Muscle of leg (tissue), 11 donors: ENCODE measurements around the gene FBXL19. TPM values are rescaled to one million over a fixed set of nuclear protein-coding genes. Genes with fewer than 3 reads are reported as not detected.
"Not testable (repeated sequence)": the region's sequence is repeated elsewhere in the genome, so short reads cannot be mapped to it uniquely, and the experiment has no call there.

Experiments used
- DNase-seq: peaks from one replicate; pipeline ENCODE4 v3.0.0; 2013
- H3K27ac ChIP-seq: one replicate; pipeline ENCODE4 v1.5.1; 2013; ENCODE audit warnings: mild to moderate bottlenecking, low read length, control low read depth
- H3K27me3 ChIP-seq: one replicate; pipeline ENCODE4 v1.6.1; 2013; ENCODE audit warnings: low read length; ENCODE audit not compliant: control insufficient read depth, insufficient read depth
- H3K36me3 ChIP-seq: one replicate; pipeline ENCODE4 v1.6.1; 2013; ENCODE audit warnings: low read length; ENCODE audit not compliant: control insufficient read depth, insufficient read depth
- H3K4me1 ChIP-seq: one replicate; pipeline ENCODE4 v1.6.1; 2013; ENCODE audit warnings: low read length; ENCODE audit not compliant: control insufficient read depth, insufficient read depth
- H3K4me3 ChIP-seq: one replicate; pipeline ENCODE4 v1.5.1; 2013; ENCODE audit warnings: low read length, control low read depth
- H3K9me3 ChIP-seq: replicated peaks from 2 replicates; pipeline ENCODE4 v1.6.1; 2013; ENCODE audit warnings: low read depth, low read length; ENCODE audit not compliant: control insufficient read depth
- WGBS: methylation state at CpG from one replicate; pipeline ENCODE4 v1.1.5; 2013; ENCODE audit warnings: missing lambda C conversion rate; ENCODE audit not compliant: insufficient coverage; 5-methylcytosine and 5-hydroxymethylcytosine counted together
- polyA plus RNA-seq, 8 donors: library from polyadenylated mRNA; unstranded; fragments of 120-200 nt; gene quantifications; one replicate each; pipeline versions ENCODE4 v1.2.1 to v1.2.3, GENCODE V29; 2013; ENCODE audit warnings: inconsistent platforms in 1 of 8, low replicate concordance in 1 of 8; ENCODE audit not compliant: insufficient read length in 8 of 8, insufficient read depth in 1 of 8
- total RNA-seq: library from RNA; stranded (reverse); fragments of 120-200 nt; gene quantifications from one replicate; pipeline ENCODE4 v1.2.4, GENCODE V29; 2013

Gene FBXL19
- total and polyA plus RNA-seq, 9 donors: 6.3 to 17.7 (median 11.1) TPM

DNA sequence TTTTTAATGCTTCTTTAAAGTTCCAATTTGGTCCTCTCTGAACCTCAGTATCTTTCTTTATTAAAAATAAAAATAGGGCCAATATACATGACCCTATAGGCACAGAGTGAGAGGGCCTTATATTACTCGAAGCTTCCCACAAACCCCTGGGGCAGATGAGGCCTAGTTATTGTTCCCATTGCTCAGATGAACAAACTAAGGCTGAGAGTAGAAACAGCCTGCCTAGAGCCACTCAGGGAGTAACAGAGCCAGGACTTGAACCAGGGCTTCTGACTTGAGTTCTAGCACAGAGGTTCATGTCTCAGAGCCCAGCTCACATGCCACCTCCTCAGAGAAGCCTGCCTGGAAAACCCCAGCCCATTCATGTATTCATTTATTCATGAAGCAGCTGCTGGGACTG, 37.2 kb upstream of the FBXL19 start:
- H3K27me3 ChIP-seq: no peaks in the 10 kb centered on the region
- H3K9me3 ChIP-seq: no peaks in the 10 kb centered on the region
- H3K27ac ChIP-seq: no peak overlapping the region
- H3K36me3 ChIP-seq: peaks cover 70% of the 10 kb centered on the region
- H3K4me3 ChIP-seq: no peak overlapping the region
- no peak for DNase-seq
- H3K4me1 ChIP-seq: no peaks in the 10 kb centered on the region
- WGBS: 100% methylated on average over 1 of the region's 1 CpG

GRCh38 chr16:30887927-30888326, 35.4 kb upstream of the FBXL19 start:
- Histone ChIP-seq H3K27me3 (no peaks in the 10 kb centered on the region), H3K4me1 (peaks cover 7% of the 10 kb centered on the region), H3K4me3 (no peak overlapping the region), H3K9me3 (no peaks in the 10 kb centered on the region), H3K27ac (no peak overlapping the region), H3K36me3 (peaks cover 69% of the 10 kb centered on the region)
- WGBS: no CpG with 5 or more reads among the region's 9 CpGs
- no peak for DNase-seq

- no peak for DNase-seq
- 85% methylated on average over 5 of the region's 8 CpGs for WGBS
- peaks cover 67% of the 10 kb centered on the region for H3K36me3 ChIP-seq
These were observed 34.4 kb upstream of the FBXL19 start for GRCh38 chr16:30888856-30889499.

DNA sequence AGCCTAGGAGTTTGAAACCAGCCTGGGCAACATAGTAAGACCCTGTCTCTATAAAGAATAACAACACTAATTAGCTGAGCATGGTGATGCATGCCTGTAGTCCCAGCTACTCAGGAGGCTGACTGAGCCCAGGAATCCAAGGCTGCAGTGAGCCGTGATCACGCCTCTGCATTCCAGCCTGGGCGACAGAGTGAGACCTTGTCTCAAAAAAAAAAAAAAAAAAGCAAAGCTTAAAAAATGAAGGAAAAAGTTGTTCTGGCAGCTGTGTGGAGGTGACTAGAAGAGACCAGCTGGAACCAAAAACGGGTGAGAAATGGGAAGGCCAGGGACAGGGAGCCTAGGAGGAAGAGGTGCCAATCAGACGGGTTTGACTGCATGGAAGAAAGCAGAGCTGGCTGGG, 33.7 kb upstream of the FBXL19 start:
- DNase-seq: no peak
- peaks cover 60% of the 10 kb centered on the region for H3K36me3 ChIP-seq
- 72% methylated on average over 5 of the region's 5 CpGs for WGBS
- no peaks in the 10 kb centered on the region for H3K27me3 ChIP-seq
- H3K9me3 ChIP-seq: no peaks in the 10 kb centered on the region
- H3K4me3 ChIP-seq: no peak overlapping the region
- H3K27ac ChIP-seq: no peak overlapping the region
- H3K4me1 ChIP-seq: peaks cover 19% of the 10 kb centered on the region

More at GRCh38 chr16:30888856-30889499, 34.4 kb upstream of the FBXL19 start:
- Histone ChIP-seq H3K27ac (no peak overlapping the region), H3K4me3 (no peak overlapping the region), H3K9me3 (no peaks in the 10 kb centered on the region), H3K4me1 (peaks cover 13% of the 10 kb centered on the region), H3K27me3 (no peaks in the 10 kb centered on the region)

- H3K27me3 ChIP-seq, DNase-seq, H3K27ac ChIP-seq, H3K9me3 ChIP-seq, H3K4me3 ChIP-seq: not testable (repeated sequence)
- 97% methylated on average over 5 of the region's 15 CpGs for WGBS
- H3K4me1 ChIP-seq: peaks cover 34% of the 10 kb centered on the region
- peaks cover 46% of the 10 kb centered on the region for H3K36me3 ChIP-seq
These were observed 32.1 kb upstream of the FBXL19 start for GRCh38 chr16:30891043-30891823.

- Histone ChIP-seq H3K27me3 (no peaks in the 10 kb centered on the region), H3K9me3 (no peaks in the 10 kb centered on the region), H3K4me1 (peaks cover 46% of the 10 kb centered on the region), H3K27ac (peak overlapping the region; percentile 87), H3K4me3 (peak overlapping the region; percentile 94), H3K36me3 (peaks cover 32% of the 10 kb centered on the region)
- WGBS: 52% methylated on average over 5 of the region's 20 CpGs
- peak; percentile 27 for DNase-seq
These were observed 30.5 kb upstream of the FBXL19 start for GRCh38 chr16:30892670-30893416.

- Histone ChIP-seq H3K4me1 (peaks cover 46% of the 10 kb centered on the region), H3K9me3 (no peaks in the 10 kb centered on the region), H3K27me3 (no peaks in the 10 kb centered on the region), H3K36me3 (peaks cover 30% of the 10 kb centered on the region), H3K27ac (peak overlapping the region; percentile 87), H3K4me3 (peak overlapping the region; percentile 94)
- DNase-seq: peak; percentile 37
- 1% methylated on average over 11 of the region's 11 CpGs for WGBS
These were observed 30.0 kb upstream of the FBXL19 start for GRCh38 chr16:30893417-30893743.

DNA sequence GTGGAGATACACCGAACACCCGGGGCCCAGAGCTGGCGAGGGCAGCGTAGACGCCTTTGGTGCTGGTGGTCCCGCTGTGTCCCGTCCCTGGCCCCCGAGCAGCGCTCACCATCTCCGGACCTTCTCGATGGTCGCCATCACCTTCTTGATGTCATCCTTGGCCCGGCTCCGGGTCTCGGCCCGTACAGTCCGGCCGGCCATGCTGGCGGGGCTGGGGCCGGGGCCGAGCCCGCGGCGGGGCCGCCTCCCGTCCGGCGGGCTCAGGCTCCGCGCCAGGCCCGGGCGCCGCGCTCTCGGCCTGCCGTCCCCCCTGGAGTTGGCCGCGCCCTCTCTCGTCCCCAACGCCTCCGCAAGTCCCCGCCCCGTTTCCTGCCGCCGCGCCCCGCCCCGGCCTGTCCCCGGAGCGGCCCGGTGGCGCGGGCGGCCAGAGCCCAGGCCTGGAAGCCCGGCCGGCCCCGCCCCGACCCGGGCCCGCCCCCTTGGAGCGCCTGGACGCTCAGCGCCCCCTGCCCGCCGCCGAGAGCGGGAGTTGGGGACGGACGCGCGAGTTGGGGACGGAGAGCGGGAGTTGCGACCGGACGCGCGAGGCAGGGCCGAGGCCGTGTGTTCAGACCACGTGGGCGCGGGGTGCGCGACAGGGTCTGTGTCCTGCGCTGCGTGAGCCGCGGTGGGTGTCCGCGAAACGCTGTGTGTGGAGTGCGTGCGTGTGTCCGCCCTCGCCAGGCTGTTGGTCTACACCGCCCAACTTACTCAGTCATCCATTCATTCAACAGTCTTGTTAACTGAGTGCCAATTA, 29.4 kb upstream of the FBXL19 start, which contains the start of gene BCL7C:
BCL7C (minus strand) TSS at position 334 of the 796 bp plus-strand sequence; CDS start at position 201, 133 bp downstream.
- H3K36me3 ChIP-seq: peaks cover 25% of the 10 kb centered on the region
- H3K4me3 ChIP-seq: peak within 1 kb of the TSS; percentile 94
- H3K27ac ChIP-seq: peak within 1 kb of the TSS; percentile 87
- under 1% methylated on average over 92 of the region's 97 CpGs for WGBS
- no peaks in the 10 kb centered on the region for H3K27me3 ChIP-seq
- H3K9me3 ChIP-seq: no peaks in the 10 kb centered on the region
- H3K4me1 ChIP-seq: peaks cover 46% of the 10 kb centered on the region
- DNase-seq: peak; percentile 97

- DNase-seq: peak; percentile 29
- Histone ChIP-seq H3K4me1 (peaks cover 46% of the 10 kb centered on the region), H3K4me3 (peak overlapping the region; percentile 41), H3K9me3 (no peaks in the 10 kb centered on the region), H3K36me3 (peaks cover 17% of the 10 kb centered on the region), H3K27me3 (no peaks in the 10 kb centered on the region), H3K27ac (peak overlapping the region; percentile 97)
- no CpG with 5 or more reads among the region's 16 CpGs for WGBS
These were observed 28.6 kb upstream of the FBXL19 start for GRCh38 chr16:30894540-30895368.
